ENCODE data around the gene PFDN5.

- TF ChIP-seq POLR2A (IDR thresholded peaks at IDR 0.05; ENCODE audit: low read depth, low read length) (no peak), TAF1 (IDR thresholded peaks at IDR 0.05; ENCODE audit: low read depth, low read length) (no peak)
These were observed 40.4 kb upstream of the PFDN5 start for GRCh38 chr12:53254816-53255545.

Measured in GM12891 (cell line).